ENCODE results near the gene C19orf67.
"Not testable (repeated sequence)": the region's sequence is repeated elsewhere in the genome, so short reads cannot be mapped to it uniquely, and the experiment has no call there.

C19orf67 gene

DNA sequence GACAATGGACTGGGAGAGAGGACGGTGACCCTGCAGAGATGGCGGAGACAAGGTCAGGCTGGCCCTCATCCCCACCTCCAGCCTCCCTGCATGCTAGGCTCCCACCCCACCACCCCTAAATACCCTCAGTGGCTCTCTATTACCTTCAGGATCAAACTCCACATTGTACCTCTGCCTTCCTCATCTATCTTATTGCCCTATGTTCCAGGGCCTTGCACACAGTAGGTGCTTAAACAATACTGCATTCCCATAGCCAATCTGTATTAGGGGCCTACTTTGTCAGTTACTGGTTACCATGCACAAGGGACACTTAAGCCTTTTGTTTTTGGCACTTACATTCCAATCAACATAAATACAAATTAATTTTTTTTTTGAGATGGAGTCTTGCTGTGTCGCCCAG lies 30.2 kb downstream of the C19orf67 start:
- no peak for DNase-seq

DNA sequence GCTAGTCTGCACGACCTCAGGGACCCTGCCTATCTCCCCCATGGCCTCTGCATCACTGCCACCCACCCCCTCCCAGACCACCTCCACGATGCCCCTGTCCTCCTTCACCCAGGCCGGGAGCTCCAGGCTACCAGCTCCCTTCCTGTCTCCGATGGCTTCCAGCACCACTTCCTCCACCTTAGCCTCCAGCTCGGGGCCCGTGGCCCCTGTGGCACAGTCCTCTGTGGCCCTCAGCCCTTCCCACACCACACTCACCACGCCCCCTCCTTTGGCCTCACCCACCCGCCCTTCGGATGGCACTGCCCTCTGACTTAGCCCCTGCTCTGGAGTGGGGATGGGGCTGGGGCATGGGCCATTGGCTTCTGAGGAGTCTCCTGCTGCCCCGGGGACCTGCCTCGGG lies 30.9 kb downstream of the C19orf67 start:
- no peak for DNase-seq

DNA sequence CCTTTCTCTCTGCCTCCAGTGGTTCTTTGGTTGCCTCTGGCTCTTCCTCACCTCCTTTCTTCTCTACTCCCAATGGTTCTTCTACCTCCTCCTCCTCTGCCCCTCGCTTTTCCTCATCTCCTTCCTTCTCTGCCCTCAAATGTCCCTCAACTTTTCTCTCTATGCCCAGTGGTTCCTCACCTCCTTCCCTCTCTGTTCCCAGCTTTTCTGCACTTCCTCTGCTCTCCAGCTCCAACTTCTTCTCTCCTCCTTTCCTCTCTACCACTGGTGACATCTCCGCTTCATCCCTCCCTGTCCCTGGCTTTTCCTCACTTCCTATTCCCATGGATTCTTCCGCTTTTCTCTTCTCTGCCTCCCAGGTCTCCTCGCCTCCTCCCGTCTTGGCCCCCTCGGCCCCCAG lies 31.5 kb downstream of the C19orf67 start:
- DNase-seq: no peak

DNA sequence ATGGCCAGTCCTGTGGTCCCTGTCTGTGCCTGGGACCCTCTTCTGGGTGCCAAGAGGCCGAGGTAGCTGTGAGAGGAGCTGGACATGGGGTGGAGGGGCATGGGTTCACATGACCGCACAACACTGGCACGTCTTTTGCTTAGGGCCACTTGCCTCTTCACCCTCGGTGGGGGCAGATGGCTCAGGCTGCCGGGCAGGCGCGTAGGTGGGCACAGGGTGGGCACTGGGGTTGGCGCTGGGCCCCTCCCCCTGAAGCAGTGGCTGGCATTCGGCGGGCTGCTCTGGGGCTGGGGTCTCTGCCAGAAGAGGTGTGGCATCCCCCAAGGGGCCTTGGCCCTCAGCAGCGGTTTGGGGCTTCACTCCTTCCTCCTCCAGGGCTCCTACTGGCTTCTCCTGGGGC lies 32.1 kb downstream of the C19orf67 start:
- DNase-seq: no peak

DNA sequence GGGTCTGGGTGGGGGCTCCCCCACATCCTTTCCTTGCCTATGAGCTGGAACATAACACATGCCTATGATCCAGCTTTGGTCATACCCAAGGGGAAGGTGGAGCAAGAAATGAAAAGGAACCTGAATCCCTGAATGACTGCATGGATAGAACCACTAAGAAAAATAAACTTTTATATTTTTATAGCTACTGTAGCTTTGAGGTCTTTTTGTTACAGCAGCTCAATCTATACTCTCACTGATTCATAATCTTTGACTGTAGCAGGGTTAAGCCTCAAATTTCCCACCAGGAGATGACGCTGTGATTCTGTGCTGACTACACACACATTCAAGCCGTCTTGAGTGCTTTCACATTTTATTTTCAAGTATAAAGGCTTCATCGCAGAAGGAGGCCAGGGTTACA lies 32.6 kb downstream of the C19orf67 start:
- DNase-seq: no peak

DNA sequence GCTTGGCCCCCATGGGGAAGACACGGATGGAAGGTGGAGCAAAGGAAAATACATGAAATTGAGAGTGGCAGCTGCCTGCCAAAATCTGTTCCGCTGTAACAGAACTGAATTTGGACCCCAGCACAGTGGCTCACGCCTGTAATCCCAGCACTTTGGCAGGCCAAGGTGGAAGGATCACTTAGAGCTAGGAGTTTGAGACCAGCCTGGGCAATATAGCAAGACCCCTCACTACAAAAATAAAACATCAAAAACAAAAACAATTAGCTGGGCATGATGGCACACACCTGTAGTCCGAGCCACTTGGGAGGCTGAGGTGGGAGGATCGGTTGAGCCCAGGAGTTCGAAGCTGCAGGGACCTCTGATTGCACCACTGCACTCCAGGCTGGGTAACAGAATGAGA lies 33.1 kb downstream of the C19orf67 start:
- no peak for DNase-seq

DNA sequence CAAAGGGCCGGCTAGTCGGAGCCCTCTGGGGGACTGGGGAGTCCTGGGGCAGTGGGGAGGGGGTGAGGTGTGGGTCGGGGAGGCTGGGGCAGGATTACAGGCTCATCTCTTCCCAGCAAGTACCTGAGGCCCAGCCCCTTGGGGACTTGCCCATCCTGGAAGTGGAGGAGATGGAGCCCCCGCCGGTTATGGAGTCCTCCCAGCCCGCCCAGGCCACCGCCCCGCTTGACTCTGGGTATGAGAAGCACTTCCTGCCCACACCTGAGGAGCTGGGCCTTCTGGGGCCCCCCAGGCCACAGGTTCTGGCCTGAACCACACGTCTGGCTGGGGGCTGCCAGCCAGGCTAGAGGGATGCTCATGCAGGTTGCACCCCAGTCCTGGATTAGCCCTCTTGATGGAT lies 33.6 kb downstream of the C19orf67 start:
- DNase-seq: no peak

DNA sequence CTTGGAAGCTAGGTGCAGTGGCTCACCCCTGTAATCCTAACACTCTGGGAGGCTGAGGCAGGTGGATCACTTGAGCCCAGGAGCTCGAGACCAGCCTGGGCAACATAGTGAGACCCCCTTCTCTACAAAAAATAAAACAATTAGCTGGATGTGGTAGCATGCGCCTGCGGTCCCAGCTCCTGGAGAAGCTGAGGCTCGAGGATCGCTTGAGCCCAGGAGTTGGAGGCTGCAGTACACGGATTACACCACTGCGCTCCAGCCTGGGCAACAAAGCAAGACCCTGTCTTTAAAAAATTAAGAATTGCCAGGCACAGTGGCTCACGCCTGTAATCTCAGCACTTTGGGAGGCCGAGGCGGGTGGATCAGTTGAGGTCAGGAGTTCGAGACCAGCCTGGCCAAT lies 34.6 kb downstream of the C19orf67 start:
- not testable (repeated sequence) for DNase-seq

DNA sequence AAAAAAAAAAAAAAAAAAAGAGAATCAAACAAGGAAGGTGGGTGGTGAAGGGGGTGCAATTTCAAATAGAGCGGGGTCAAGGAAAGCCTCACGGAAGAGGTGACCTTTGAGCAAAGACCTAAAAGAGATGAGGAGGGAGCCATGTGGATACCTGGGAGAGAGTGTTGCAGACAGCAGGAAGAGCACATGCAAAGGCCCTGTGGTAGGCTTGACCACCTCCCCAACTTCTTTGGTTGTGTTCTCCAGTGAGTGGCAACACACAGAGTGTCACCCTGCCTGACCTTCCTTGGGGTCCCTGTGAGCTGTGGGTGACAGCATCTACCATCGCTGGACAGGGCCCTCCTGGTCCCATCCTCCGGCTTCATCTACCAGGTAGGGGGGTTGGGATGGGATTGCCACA lies 35.1 kb downstream of the C19orf67 start:
- DNase-seq: no peak

DNA sequence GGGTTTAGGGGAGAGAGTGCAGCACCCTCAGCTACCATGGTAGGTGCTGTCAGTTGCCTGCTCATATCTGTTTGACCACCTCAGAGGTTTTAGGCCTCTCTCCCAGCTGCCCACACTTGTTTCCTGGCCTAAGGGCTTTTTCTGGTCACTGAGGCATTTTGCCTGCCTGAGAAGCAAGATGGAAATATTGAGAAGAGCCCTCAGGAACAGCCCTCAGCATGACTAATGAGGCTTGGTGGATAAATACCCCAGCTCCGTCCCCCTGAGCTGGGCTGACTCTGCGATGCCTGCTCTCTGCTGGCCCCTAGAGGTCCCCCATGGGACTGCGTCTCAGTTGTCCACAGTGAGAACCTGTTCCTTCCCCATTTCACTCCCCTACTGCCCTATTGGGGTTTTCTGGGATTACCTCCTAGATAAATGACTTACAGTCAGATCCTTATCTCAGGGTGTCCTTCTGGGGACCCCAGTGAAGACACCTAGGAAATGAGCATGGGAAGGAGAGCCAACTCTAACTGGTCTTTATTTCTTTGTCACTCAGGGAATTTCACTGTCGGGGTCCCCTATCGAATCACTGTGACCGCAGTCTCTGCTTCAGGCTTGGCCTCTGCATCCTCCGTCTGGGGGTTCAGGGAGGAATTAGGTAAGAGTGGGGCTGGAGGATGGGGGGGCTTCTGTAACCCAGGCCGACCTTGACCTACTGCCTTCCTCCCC lies 37.0 kb downstream of the C19orf67 start:
- DNase-seq: peak; percentile 80

DNA sequence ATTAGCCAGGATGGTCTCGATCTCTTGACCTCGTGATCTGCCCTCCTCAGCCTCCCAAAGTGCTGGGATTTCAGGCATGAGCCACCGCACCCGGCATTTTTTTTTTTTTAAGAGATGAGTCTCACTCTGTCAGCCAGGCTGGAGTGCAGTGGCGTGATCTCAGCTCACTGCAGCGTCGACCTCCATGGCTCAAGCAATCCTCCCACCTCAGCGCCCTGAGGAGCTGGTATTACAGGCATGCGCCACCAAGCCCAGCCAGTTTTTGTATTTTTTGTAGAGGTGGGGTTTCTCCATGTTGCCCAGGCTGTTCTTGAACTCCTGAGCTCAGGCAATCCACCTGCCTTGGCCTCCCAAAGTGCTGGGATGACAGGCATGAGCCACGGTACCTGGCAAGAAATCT lies 37.7 kb downstream of the C19orf67 start:
- DNase-seq: not testable (repeated sequence)

DNA sequence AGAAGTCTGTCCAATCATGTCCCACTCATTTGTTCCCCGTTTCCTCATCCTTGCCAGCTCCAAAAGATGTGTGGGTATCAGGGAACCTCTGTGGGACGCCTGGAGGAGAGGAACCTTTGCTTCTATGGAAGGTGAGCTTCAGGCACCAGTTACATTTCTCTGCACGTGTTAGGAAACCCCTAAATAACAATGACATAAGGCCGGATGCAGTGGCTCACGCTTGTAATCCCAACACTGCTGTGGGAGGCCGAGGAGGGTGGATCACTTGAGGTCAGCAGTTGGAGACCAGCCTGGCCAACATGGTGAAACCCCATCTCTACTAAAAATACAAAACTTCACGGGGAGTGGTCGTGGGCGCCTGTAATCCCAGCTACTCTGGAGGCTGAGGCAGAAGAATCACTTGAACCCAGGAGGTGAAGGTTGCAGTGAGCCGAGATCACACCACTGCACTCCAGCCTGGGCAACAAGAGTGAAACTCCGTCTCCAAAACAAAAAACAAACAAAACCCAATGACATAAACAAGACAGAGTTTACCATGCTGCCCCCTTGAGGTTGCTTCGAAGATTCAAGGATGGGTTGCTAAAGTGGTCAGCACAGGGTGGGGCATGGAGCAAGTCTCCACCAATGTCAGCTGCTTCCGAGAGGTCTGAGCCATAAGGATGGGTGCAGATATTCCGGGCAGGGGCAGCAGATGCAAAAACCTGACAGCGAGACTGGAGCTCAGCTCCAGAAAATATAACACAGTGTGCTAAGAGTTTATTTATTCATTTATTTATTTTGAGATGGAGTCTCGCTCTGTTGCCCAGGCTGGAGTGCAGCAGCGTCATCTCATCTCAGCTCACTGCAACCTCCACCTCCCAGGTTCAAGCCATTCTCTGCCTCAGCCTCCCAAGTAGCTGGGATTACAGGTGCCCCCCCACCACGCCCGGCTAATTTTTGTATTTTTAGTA lies 42.6 kb downstream of the C19orf67 start:
- peak; percentile 29 for DNase-seq

DNA sequence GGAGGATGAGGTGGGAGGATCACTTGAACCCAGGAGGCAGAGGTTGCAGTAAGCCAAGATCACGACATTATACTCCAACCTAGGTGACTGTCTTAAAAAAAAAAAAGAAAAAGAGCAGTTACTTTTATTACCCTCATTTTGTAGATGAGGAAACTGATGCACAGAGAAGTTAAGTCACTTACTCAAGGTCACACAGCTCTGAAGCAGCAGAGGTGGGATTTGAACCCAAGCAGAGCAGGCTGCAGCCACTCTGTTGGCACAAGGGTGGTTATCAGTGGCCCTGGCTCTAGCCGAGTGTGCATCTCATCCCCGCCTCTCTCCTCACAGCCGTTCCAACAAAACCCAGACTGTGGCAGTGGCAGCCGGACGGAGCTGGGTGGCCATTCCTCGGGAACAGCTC lies 46.4 kb downstream of the C19orf67 start:
- DNase-seq: no peak

DNA sequence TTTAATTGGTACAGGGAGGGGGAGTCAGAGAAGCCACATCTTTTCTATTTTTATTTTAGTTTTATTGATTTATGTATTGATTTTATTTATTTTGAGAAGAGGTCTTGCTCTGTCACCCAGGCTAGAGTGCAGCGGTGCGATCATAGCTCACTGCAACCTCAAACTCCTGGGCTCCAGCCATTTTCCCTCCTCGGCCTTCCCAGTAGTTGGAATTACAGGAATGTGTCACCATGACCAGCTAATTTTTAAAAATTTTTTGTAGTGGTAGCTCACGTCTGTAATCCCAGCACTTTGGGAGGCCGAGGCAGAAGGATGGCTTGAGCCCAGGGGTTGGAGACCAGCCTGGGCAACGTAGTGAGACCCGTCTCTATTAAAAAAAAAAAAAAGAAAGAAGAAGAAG lies 49.9 kb downstream of the C19orf67 start:
- DNase-seq: no peak

DNA sequence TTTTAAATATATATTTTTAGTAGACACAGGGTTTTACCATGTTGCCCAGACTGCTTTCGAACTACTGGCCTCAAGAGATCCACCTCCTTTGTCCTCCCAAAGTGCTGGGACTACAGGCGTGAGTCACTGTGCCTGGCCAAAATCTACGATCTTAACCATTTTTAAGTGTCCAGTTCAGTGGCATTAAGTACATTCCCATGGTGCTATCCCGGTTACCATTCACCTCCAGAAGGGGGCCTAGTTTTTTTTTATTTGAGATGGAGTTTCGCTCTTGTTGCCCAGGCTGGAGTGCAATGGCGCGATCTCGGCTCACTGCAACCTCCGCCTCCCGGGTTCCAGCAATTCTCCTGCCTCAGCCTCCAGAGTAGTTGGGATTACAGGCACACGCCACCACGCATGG lies 50.4 kb downstream of the C19orf67 start:
- DNase-seq: not testable (repeated sequence)

DNA sequence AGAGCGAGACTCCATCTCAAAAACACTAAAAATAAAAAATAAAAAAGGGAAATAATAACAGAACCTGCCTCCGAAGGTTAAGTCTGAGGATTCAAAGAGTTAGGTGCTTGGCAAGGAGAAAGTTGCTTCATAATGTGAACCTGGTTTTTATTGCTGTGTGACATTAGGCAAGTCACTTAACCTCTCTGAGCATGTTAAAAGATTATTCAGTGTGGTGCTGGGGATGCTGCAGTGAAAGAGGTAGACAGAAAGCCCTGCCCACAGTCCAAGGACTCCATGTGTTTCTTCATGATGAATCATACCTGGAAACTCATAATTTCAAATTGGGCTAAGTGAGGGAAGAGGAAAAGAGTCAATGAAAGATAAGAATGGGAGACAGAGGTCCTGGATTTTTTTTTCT lies 51.6 kb downstream of the C19orf67 start:
- no peak for DNase-seq

DNA sequence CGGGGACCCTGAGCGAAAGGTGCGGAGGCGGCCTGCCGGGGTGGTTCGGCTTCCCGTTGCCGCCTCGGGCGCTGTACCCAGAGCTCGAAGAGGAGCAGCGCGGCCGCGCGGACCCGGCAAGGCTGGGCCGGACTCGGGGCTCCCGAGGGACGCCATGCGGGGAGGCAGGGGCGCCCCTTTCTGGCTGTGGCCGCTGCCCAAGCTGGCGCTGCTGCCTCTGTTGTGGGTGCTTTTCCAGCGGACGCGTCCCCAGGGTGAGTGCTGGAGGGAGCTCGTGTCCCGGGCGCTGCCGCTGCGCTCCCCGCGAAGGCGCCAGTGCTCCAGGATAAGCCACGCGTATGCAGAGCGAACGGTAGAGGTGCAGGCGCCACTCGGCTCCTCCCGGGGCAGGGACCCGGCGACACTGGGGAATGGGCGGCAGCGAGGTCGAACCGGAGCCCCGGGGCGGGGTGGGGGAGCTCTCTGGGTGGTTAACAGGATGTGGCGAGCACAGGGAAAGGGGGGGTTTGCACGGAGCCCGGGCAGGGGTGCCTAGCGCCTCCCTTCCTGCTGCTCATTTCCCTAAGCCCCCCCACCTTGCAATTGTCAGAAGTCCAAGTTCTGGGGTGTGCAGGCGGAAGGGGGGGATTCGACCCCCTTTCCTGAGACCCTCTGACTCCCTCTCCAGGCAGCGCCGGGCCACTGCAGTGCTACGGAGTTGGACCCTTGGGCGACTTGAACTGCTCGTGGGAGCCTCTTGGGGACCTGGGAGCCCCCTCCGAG lies 53.7 kb downstream of the C19orf67 start, which contains the start of gene IL27RA:
Gene IL27RA (plus strand): TSS at position 44 of the 762 bp plus-strand sequence. CDS start 111 bp downstream, at position 155.
- peak; percentile 77 for DNase-seq

Data from activated CD4-positive, alpha-beta T cell treated with anti-CD3 and anti-CD28 coated beads, Interleukin-2, amount 50 U/mL, for 1 hour (primary cell).